PC-3 (cell line): ENCODE data around the gene E2F2. TPM values are rescaled to one million over a fixed set of nuclear protein-coding genes. Genes with fewer than 3 reads are reported as not detected.

Source experiments
- ATAC-seq: fragments of 200-7000 bp; cut with Tn5 transposase; 2 replicates; pipeline ENCODE4 v1.9.1; 2020; ENCODE audit warnings: mild to moderate bottlenecking, moderate library complexity
- BruUV-seq: library from RNA; stranded (reverse); fragments of 400-500 nt; replicated peaks from 2 replicates; lab custom pipeline; 2021; lab: Mats Ljungman, UMichigan
- CTCF ChIA-PET: fragments of 300-600 bp; sonication (Branson Sonifier 250); formaldehyde crosslinking; loops from one replicate; lab custom pipeline; 2022; ENCODE audit warnings: antibody characterized with exemption; lab: Charles Lee
- POLR2A ChIA-PET: fragments of 300-600 bp; sonication (Branson Sonifier 250); formaldehyde crosslinking; loops from one replicate; lab custom pipeline; 2022; ENCODE audit warnings: antibody characterized with exemption; ENCODE audit not compliant: unreplicated experiment; lab: Charles Lee
- DNase-seq: peaks from one replicate; pipeline ENCODE4 v3.0.0-alpha.2; 2015
- H2AFZ ChIP-seq: fragments of 300-600 bp; sonication (generic); 2 replicates; pipeline ENCODE4 v1.6.0; 2016; ENCODE audit warnings: antibody characterized with exemption, low read length
- H3F3A ChIP-seq: fragments of 300-600 bp; sonication (generic); one replicate; pipeline ENCODE4 v1.6.0; 2017; ENCODE audit warnings: antibody characterized with exemption, low read length, control low read depth, mild to moderate bottlenecking; ENCODE audit not compliant: unreplicated experiment
- H3K27ac ChIP-seq: fragments of 300-600 bp; sonication (generic); 2 replicates; pipeline ENCODE4 v1.5.1; 2016; ENCODE audit warnings: mild to moderate bottlenecking, low read length
- H3K27me3 ChIP-seq: fragments of 300-600 bp; sonication (generic); 2 replicates; pipeline ENCODE4 v1.6.1; 2016; ENCODE audit warnings: low read length, mixed read lengths
- H3K36me3 ChIP-seq: fragments of 300-600 bp; sonication (generic); 2 replicates; pipeline ENCODE4 v1.6.1; 2016; ENCODE audit warnings: low read depth, mixed run types, low read length, mixed read lengths
- H3K4me1 ChIP-seq: fragments of 300-600 bp; sonication (generic); 2 replicates; pipeline ENCODE4 v1.5.1; 2016; ENCODE audit warnings: low read length; ENCODE audit not compliant: insufficient read depth
- H3K4me2 ChIP-seq: fragments of 300-600 bp; sonication (generic); 2 replicates; pipeline ENCODE4 v1.6.0; 2016; ENCODE audit warnings: low read length
- H3K4me3 ChIP-seq: fragments of 300-600 bp; sonication (generic); 2 replicates; pipeline ENCODE4 v1.5.1; 2016; ENCODE audit warnings: mild to moderate bottlenecking, low read length, mixed read lengths
- H3K79me2 ChIP-seq: fragments of 300-600 bp; sonication (generic); 2 replicates; pipeline ENCODE4 v1.6.1; 2017; ENCODE audit warnings: low read length, mixed read lengths
- H3K9ac ChIP-seq: fragments of 300-600 bp; sonication (generic); 2 replicates; pipeline ENCODE4 v1.6.0; 2016; ENCODE audit warnings: mild to moderate bottlenecking, low read length
- H3K9me2 ChIP-seq: fragments of 300-600 bp; sonication (generic); replicated peaks from 2 replicates; pipeline ENCODE4 v1.6.1; 2016; ENCODE audit warnings: mixed run types, low read length, mixed read lengths
- H3K9me3 ChIP-seq: fragments of 300-600 bp; sonication (generic); 2 replicates; pipeline ENCODE4 v1.6.1; 2016; ENCODE audit warnings: low read length, mixed read lengths
- H4K20me1 ChIP-seq: fragments of 300-600 bp; sonication (generic); 2 replicates; pipeline ENCODE4 v1.6.1; 2016; ENCODE audit warnings: low read length, mixed read lengths
- EZH2 ChIP-seq: fragments of 300-600 bp; sonication (generic); IDR thresholded peaks from one replicate; pipeline ENCODE4 v1.6.1; 2017; ENCODE audit warnings: antibody characterized with exemption, mild to moderate bottlenecking, low read length; ENCODE audit not compliant: unreplicated experiment
- EZH2phosphoT487 ChIP-seq: fragments of 300-600 bp; sonication (generic); IDR thresholded peaks from 2 replicates; pipeline ENCODE4 v1.6.1; 2018; ENCODE audit warnings: mild to moderate bottlenecking, antibody characterized with exemption, low read length, borderline replicate concordance
- intact Hi-C: fragments of 100-400 bp; cut with micrococcal nuclease; formaldehyde crosslinking; loops from 2 replicates; pipeline ENCODE4 v1.9.0; 2023
- total RNA-seq: library from RNA; depleted of rRNA; stranded (reverse); fragments of >200 nt; gene quantifications from 2 replicates; pipeline ENCODE4 v1.2.3, GENCODE V29; 2014
- TF ChIP-seq, protein P1 (sequence below): fragments of 300-600 bp; sonication (generic); conservative IDR thresholded peaks from 2 replicates; pipeline ENCODE4 v1.5.1; 2017; ENCODE audit warnings: antibody characterized with exemption, low read depth, mild to moderate bottlenecking, low read length

The E2F2 gene
- total RNA-seq, 1 experiment from 2014 or later: 7.0 TPM

DNA sequence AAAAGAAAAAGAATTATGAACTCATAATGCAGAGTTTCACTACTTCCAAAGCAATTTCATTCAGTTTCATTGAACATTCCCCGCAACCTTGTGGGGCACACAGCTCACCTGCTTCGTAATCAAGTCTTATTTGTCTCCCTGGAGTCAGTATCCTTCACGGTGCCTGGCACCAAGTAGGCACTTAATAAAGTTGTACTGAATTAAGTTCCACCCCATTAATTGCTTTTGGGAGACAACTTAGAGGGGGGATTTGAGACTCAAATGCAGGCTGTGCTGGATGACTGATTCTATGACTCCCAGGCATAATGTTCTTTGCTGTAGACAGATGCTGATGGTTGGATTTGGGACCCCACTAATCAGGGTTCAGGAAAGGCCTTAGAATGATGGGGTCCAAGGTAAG, 34.7 kb upstream of the E2F2 start:
- Histone ChIP-seq H3K4me1 (peaks cover 17% of the 10 kb centered on the region), H3K27me3 (no peaks in the 10 kb centered on the region), H3K9ac (no peak overlapping the region), H3K79me2 (no peaks in the 10 kb centered on the region), H3K36me3 (no peaks in the 10 kb centered on the region), H3F3A (no peaks in the 10 kb centered on the region), H2AFZ (no peak overlapping the region), H3K4me2 (no peak overlapping the region), H3K9me2 (no peaks in the 10 kb centered on the region), H4K20me1 (no peaks in the 10 kb centered on the region), H3K27ac (no peak overlapping the region), H3K9me3 (no peaks in the 10 kb centered on the region), H3K4me3 (no peak overlapping the region)
- intact Hi-C loops: no loop called here
- ChIA-PET CTCF (no interaction called here), POLR2A (no interaction called here)
- no TSS peak for BruUV-seq
- ATAC-seq (no peak), DNase-seq (no peak)
- no peak for TF ChIP-seq EZH2phosphoT487

DNA sequence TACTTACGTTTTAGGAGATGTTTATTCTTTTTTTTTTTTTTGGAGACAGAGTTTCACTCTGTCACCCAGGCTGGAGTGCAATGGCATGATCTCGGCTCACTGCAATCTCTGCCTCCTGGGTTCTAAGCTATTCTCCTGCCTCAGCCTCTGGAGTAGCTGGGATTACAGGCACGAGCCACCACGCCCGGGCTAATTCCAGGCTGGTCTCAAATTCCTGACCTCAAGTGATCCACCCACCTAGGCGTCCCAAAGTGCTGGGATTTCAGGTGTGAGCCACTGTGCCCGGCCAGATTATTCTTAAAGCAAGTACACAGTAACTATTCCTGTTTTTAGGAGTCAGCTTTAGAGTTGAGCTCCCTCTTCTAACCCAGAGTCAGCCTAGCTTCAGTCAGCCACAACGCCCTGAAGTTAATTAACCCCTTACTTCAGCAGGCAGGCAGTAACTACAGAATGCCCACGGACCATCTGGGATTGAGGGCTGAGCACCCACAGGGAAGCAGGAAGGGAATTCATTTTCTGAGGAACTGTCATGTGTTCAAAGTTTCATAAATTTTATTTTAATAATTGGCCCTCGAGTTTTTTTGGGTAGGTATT, 33.6 kb upstream of the E2F2 start:
- Histone ChIP-seq H3K4me2 (no peak overlapping the region), H3K27ac (no peak overlapping the region), H3K9me3 (no peaks in the 10 kb centered on the region), H3K36me3 (no peaks in the 10 kb centered on the region), H3K4me1 (peaks cover 24% of the 10 kb centered on the region), H3F3A (no peaks in the 10 kb centered on the region), H2AFZ (no peak overlapping the region), H3K9me2 (no peaks in the 10 kb centered on the region), H4K20me1 (no peaks in the 10 kb centered on the region), H3K9ac (no peak overlapping the region), H3K4me3 (no peak overlapping the region), H3K27me3 (no peaks in the 10 kb centered on the region), H3K79me2 (no peaks in the 10 kb centered on the region)
- ATAC-seq (no peak), DNase-seq (no peak)
- intact Hi-C loops: no loop called here
- POLR2A ChIA-PET: interaction anchor here (0.8 kb wide), 1 partner anchor 10 kb away, joined by 4 read pairs; no protein-coding TSS in a partner anchor
- TF ChIP-seq EZH2phosphoT487 (no peak), EZH2 (no peak)
- TF ChIP-seq, protein P1, sequence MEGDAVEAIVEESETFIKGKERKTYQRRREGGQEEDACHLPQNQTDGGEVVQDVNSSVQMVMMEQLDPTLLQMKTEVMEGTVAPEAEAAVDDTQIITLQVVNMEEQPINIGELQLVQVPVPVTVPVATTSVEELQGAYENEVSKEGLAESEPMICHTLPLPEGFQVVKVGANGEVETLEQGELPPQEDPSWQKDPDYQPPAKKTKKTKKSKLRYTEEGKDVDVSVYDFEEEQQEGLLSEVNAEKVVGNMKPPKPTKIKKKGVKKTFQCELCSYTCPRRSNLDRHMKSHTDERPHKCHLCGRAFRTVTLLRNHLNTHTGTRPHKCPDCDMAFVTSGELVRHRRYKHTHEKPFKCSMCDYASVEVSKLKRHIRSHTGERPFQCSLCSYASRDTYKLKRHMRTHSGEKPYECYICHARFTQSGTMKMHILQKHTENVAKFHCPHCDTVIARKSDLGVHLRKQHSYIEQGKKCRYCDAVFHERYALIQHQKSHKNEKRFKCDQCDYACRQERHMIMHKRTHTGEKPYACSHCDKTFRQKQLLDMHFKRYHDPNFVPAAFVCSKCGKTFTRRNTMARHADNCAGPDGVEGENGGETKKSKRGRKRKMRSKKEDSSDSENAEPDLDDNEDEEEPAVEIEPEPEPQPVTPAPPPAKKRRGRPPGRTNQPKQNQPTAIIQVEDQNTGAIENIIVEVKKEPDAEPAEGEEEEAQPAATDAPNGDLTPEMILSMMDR: no peak
- CTCF ChIA-PET: no interaction called here
- BruUV-seq: no TSS peak

DNA sequence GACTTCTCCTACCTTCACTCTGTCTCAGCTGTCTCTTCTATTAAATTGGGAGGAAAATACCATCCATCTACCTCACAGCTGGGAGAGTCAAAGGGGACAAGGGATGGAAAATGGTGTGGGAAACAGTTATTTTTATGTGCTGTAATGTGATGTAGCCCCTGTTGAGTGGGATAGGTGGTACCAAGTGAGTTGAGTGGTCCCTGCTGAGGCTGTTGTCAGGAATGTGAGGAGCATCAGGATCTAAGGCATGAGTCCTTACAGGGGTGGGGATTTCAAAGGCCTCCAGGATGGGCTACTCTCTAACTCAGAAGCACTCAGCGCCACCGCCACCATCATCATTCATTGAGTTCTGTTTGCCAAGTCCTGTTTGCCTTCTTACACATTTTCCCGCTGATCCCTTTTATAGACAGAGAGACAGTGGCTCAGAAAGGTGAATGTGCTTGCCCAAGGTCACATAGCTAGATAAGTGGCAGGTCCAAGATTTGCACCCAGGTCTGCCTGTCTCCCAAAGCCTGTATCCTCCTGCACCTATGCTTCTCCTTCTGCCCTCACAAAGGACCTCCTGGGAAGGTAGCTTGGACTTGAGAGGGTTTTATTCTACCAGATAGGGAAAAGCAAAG, 32.8 kb upstream of the E2F2 start:
- H3K36me3 ChIP-seq: no peaks in the 10 kb centered on the region
- peaks cover 25% of the 10 kb centered on the region for H3K4me1 ChIP-seq
- no peaks in the 10 kb centered on the region for H3F3A ChIP-seq
- POLR2A ChIA-PET: interaction anchor here (0.8 kb wide), 1 partner anchor 9 kb away, joined by 4 read pairs; no protein-coding TSS in a partner anchor
- ATAC-seq (no peak), DNase-seq (no peak)
- no peak overlapping the region for H3K4me2 ChIP-seq
- H3K27ac ChIP-seq: no peak overlapping the region
- CTCF ChIA-PET: no interaction called here
- no peaks in the 10 kb centered on the region for H3K27me3 ChIP-seq
- H3K79me2 ChIP-seq: peaks cover under 1% of the 10 kb centered on the region; the same call in 1 of the 2 replicates
- BruUV-seq: no TSS peak
- no peaks in the 10 kb centered on the region for H4K20me1 ChIP-seq
- H2AFZ ChIP-seq: no peak overlapping the region
- H3K9ac ChIP-seq: no peak overlapping the region
- no peaks in the 10 kb centered on the region for H3K9me3 ChIP-seq
- intact Hi-C loops: no loop called here
- TF ChIP-seq, protein P1: no peak
- TF ChIP-seq EZH2: no peak
- TF ChIP-seq EZH2phosphoT487: no peak
- H3K4me3 ChIP-seq: no peak overlapping the region
- H3K9me2 ChIP-seq: no peaks in the 10 kb centered on the region
